DND-41 (cell line): Measurements from ENCODE around the gene AUTS2.

ENCODE experiments used
- ATAC-seq: fragments of 200-7000 bp; cut with Tn5 transposase; 3 replicates; pipeline ENCODE4 v1.9.1; 2021; ENCODE audit warnings: low read depth; ENCODE audit not compliant: insufficient read depth
- DNase-seq: peaks from one replicate; pipeline ENCODE4 v3.0.0-alpha.2; 2020
- H2AFZ ChIP-seq: 2 replicates; pipeline ENCODE4 v1.6.0; 2012; ENCODE audit warnings: low read depth, low read length
- H3K27ac ChIP-seq: 2 replicates; pipeline ENCODE4 v1.5.1; 2012; ENCODE audit warnings: low read length, inconsistent platforms
- H3K27me3 ChIP-seq: fragments of 200-600 bp; sonication (generic); 2 replicates; pipeline ENCODE4 v1.6.0; 2012; ENCODE audit warnings: low read length, mild to moderate bottlenecking, inconsistent platforms; ENCODE audit not compliant: insufficient read depth, poor library complexity
- H3K36me3 ChIP-seq: 2 replicates; pipeline ENCODE4 v1.5.1; 2012; ENCODE audit warnings: low read length, inconsistent platforms; ENCODE audit not compliant: insufficient read depth
- H3K4me1 ChIP-seq: 2 replicates; pipeline ENCODE4 v1.5.1; 2012; ENCODE audit warnings: mild to moderate bottlenecking, low read length; ENCODE audit not compliant: insufficient read depth
- H3K4me2 ChIP-seq: 2 replicates; pipeline ENCODE4 v1.6.0; 2012; ENCODE audit warnings: mild to moderate bottlenecking, moderate library complexity, low read length, inconsistent platforms; ENCODE audit not compliant: insufficient read depth
- H3K4me3 ChIP-seq, 2 experiments: fragments of 200-600 bp in 1 of 2; shearing (Covaris generic) in 1 of 2; 2 replicates each; pipeline ENCODE4 v1.5.1; 2012 to 2016; ENCODE audit warnings: inconsistent platforms in 2 of 2, low read length in 2 of 2, mild to moderate bottlenecking in 2 of 2, low read depth in 1 of 2, moderate library complexity in 1 of 2
- H3K79me2 ChIP-seq: 2 replicates; pipeline ENCODE4 v1.6.0; 2012; ENCODE audit warnings: low read length, inconsistent platforms; ENCODE audit not compliant: insufficient read depth
- H3K9ac ChIP-seq: 2 replicates; pipeline ENCODE4 v1.6.0; 2012; ENCODE audit warnings: low read depth, mild to moderate bottlenecking, inconsistent platforms, low read length, moderate library complexity
- H3K9me3 ChIP-seq: 2 replicates; pipeline ENCODE4 v1.5.1; 2012; ENCODE audit warnings: low read length, moderate library complexity, mild to moderate bottlenecking, inconsistent platforms; ENCODE audit not compliant: insufficient read depth, severe bottlenecking
- H4K20me1 ChIP-seq: 2 replicates; pipeline ENCODE4 v1.6.0; 2012; ENCODE audit warnings: low read length; ENCODE audit not compliant: insufficient read depth
- EZH2 ChIP-seq: IDR thresholded peaks from 3 replicates; pipeline ENCODE4 v1.6.1; 2012; ENCODE audit warnings: borderline replicate concordance, low read depth, mild to moderate bottlenecking, moderate library complexity, low read length, inconsistent platforms; ENCODE audit not compliant: severe bottlenecking
- TF ChIP-seq, protein P1 (sequence below): IDR thresholded peaks from 2 replicates; pipeline ENCODE4 v1.5.1; 2012; ENCODE audit warnings: borderline replicate concordance, low read length, moderate library complexity, mild to moderate bottlenecking; ENCODE audit not compliant: poor library complexity, severe bottlenecking; ENCODE audit errors: extremely low read depth

The AUTS2 gene

GRCh38 chr7:70563960-70564359 lies 965.7 kb downstream of the AUTS2 start:
- no peaks in the 10 kb centered on the region for H3K27me3 ChIP-seq
- no peaks in the 10 kb centered on the region for H3K4me1 ChIP-seq
- TF ChIP-seq, protein P1, sequence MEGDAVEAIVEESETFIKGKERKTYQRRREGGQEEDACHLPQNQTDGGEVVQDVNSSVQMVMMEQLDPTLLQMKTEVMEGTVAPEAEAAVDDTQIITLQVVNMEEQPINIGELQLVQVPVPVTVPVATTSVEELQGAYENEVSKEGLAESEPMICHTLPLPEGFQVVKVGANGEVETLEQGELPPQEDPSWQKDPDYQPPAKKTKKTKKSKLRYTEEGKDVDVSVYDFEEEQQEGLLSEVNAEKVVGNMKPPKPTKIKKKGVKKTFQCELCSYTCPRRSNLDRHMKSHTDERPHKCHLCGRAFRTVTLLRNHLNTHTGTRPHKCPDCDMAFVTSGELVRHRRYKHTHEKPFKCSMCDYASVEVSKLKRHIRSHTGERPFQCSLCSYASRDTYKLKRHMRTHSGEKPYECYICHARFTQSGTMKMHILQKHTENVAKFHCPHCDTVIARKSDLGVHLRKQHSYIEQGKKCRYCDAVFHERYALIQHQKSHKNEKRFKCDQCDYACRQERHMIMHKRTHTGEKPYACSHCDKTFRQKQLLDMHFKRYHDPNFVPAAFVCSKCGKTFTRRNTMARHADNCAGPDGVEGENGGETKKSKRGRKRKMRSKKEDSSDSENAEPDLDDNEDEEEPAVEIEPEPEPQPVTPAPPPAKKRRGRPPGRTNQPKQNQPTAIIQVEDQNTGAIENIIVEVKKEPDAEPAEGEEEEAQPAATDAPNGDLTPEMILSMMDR: no peak
- no peak for TF ChIP-seq EZH2
- no peaks in the 10 kb centered on the region for H3K79me2 ChIP-seq
- no peak overlapping the region for H3K4me2 ChIP-seq
- ATAC-seq (no peak), DNase-seq (no peak)
- H2AFZ ChIP-seq: no peak overlapping the region
- no peaks in the 10 kb centered on the region for H4K20me1 ChIP-seq
- H3K9me3 ChIP-seq: no peaks in the 10 kb centered on the region
- H3K27ac ChIP-seq: no peak overlapping the region
- H3K9ac ChIP-seq: no peak overlapping the region
- H3K4me3 ChIP-seq: no peak overlapping the region
- H3K36me3 ChIP-seq: peaks cover 5% of the 10 kb centered on the region; the same call in 1 of the 2 replicates

- H3K36me3 ChIP-seq: peaks cover 5% of the 10 kb centered on the region; the same call in 1 of the 2 replicates
- no peaks in the 10 kb centered on the region for H3K79me2 ChIP-seq
- H3K4me3 ChIP-seq: no peak overlapping the region
- DNase-seq: no peak
- no peaks in the 10 kb centered on the region for H3K9me3 ChIP-seq
- no peaks in the 10 kb centered on the region for H4K20me1 ChIP-seq
- no peak for ATAC-seq
- H3K27me3 ChIP-seq: no peaks in the 10 kb centered on the region
- no peak overlapping the region for H2AFZ ChIP-seq
- H3K27ac ChIP-seq: no peak overlapping the region
- H3K9ac ChIP-seq: no peak overlapping the region
- H3K4me2 ChIP-seq: no peak overlapping the region
- H3K4me1 ChIP-seq: no peaks in the 10 kb centered on the region
- TF ChIP-seq, protein P1: no peak
- no peak for TF ChIP-seq EZH2
Measured at GRCh38 chr7:70565721-70566370, 967.6 kb downstream of the AUTS2 start.

- Histone ChIP-seq H3K4me1 (no peaks in the 10 kb centered on the region), H3K4me2 (no peak overlapping the region), H3K4me3 (no peak overlapping the region), H4K20me1 (no peaks in the 10 kb centered on the region), H3K9me3 (no peaks in the 10 kb centered on the region), H3K27ac (no peak overlapping the region), H3K36me3 (peaks cover 5% of the 10 kb centered on the region; the same call in 1 of the 2 replicates), H3K9ac (no peak overlapping the region), H3K79me2 (no peaks in the 10 kb centered on the region), H2AFZ (no peak overlapping the region), H3K27me3 (no peaks in the 10 kb centered on the region)
- no peak for ATAC-seq
- TF ChIP-seq, protein P1: no peak
- no peak for TF ChIP-seq EZH2
- no peak for DNase-seq
Measured at GRCh38 chr7:70566671-70567070, 968.4 kb downstream of the AUTS2 start.
